NCI-H1694 treated with DMSO at 0.1 percent for 48 hours (cell line): Measurements from ENCODE around the gene ERP29.
"Not testable (repeated sequence)": the region's sequence is repeated elsewhere in the genome, so short reads cannot be mapped to it uniquely, and the experiment has no call there.

Experiments
- DNase-seq: peaks from one replicate; lab custom pipeline; 2025; lab: John Stamatoyannopoulos, UW

Gene ERP29

GRCh38 chr12:112004041-112004440 lies 9.2 kb upstream of the ERP29 start:
- no peak for DNase-seq

- DNase-seq, result no peak
These were observed 7.5 kb upstream of the ERP29 start for GRCh38 chr12:112005419-112006395.

GRCh38 chr12:112007945-112008344 lies 5.3 kb upstream of the ERP29 start:
- no peak for DNase-seq

GRCh38 chr12:112008918-112009317 lies 4.3 kb upstream of the ERP29 start:
- no peak for DNase-seq

- not testable (repeated sequence) for DNase-seq
These were observed 3.6 kb upstream of the ERP29 start for GRCh38 chr12:112009596-112009995.

GRCh38 chr12:112010415-112011344 lies 2.5 kb upstream of the ERP29 start:
- no peak for DNase-seq

- DNase-seq, result no peak
These were observed 1.5 kb upstream of the ERP29 start for GRCh38 chr12:112011685-112012084.

GRCh38 chr12:112013601-112014402 lies 576 bp downstream of the ERP29 start:
- DNase-seq, result peak; percentile 68

GRCh38 chr12:112015938-112016337 lies 2.7 kb downstream of the ERP29 start:
- no peak for DNase-seq

- peak; percentile 87 for DNase-seq
These were observed 3.8 kb downstream of the ERP29 start for GRCh38 chr12:112017041-112017440.

GRCh38 chr12:112018571-112019237 lies 5.5 kb downstream of the ERP29 start:
- DNase-seq, result no peak

- DNase-seq, result no peak
These were observed 7.8 kb downstream of the ERP29 start for GRCh38 chr12:112020947-112021457.

- no peak for DNase-seq
These were observed 9.2 kb downstream of the ERP29 start for GRCh38 chr12:112022241-112023016.

GRCh38 chr12:112023759-112024396 lies 10.7 kb downstream of the ERP29 start:
- no peak for DNase-seq

- DNase-seq, result no peak
These were observed 12.7 kb downstream of the ERP29 start for GRCh38 chr12:112025808-112026375.

GRCh38 chr12:112029301-112029700 lies 16.1 kb downstream of the ERP29 start:
- no peak for DNase-seq

GRCh38 chr12:112031472-112031871 lies 18.2 kb downstream of the ERP29 start:
- DNase-seq, result no peak

- no peak for DNase-seq
These were observed 19.1 kb downstream of the ERP29 start for GRCh38 chr12:112032292-112032691.

GRCh38 chr12:112035219-112035785 lies 22.1 kb downstream of the ERP29 start:
- DNase-seq, result no peak
